NCI-H82 treated with DMSO at 0.1 percent for 48 hours (cell line): ENCODE measurements around the gene REXO5.
"Not testable (repeated sequence)": the region's sequence is repeated elsewhere in the genome, so short reads cannot be mapped to it uniquely, and the experiment has no call there.

Experiments
- DNase-seq: peaks from one replicate; lab custom pipeline; 2025; ENCODE audit not compliant: unreplicated experiment; lab: John Stamatoyannopoulos, UW

REXO5 gene

GRCh38 chr16:20801278-20801677, 5.0 kb upstream of the REXO5 start:
- no peak for DNase-seq

DNA sequence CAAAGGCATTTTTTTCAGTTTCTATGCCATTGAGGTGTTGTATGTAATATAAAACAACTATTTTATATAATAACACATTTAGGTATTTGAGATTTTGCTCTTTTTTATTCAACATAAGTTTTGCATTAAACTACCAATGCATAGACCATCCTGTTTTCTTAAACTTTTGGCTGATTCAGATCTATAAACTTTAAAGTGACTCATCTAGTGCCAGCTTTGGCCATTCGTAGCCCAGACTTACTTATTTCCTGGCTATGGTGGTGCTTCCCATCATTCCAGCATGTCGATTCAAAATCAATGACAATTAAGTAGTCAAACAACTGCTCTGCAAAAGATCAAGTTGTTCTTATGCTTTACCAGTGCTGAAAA, 3.2 kb upstream of the REXO5 start:
- no peak for DNase-seq

GRCh38 chr16:20803561-20804214, 2.6 kb upstream of the REXO5 start:
- DNase-seq, result no peak

GRCh38 chr16:20805684-20806167, 601 bp upstream of the REXO5 start:
- not testable (repeated sequence) for DNase-seq

DNA sequence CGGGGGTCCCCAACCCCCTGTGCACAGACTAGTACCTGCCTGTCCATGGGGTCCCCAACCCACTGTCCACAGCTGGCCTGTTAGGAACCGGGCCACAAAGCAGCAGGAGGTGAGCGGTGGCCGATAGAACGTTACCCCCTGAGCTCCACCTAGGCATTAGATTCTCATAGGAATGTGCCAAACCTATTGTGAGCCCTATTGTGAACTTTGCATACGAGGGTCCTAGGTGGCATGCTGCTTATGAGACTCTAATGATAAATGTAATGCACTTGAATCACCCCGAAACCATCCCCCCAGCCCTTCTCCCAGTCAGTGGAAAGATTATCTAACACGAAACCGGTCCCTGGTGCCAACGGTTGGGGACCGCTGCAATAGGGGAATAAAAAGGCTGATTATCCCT, 1.5 kb downstream of the REXO5 start:
- no peak for DNase-seq

GRCh38 chr16:20811889-20812439, 5.6 kb downstream of the REXO5 start:
- DNase-seq, result no peak

DNA sequence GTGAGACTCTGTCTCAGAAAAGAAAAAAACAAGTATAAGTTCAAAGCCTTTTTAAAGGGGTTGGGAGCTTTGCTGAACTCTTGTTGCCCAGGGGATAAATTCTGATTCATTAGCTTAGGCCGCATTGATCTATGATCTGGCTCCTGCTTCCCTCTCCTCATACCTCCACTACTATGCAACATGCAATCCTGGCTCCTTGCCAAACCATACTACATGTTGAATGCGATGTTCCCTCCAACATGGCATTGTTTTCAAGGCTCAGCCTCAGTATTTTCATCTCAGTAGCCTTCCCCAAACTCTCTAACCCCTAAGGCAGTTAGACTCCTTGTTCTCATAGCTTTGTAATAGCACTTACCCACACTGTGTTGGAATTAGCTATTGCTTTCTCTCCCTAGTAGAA, 6.2 kb downstream of the REXO5 start:
- no peak for DNase-seq

GRCh38 chr16:20814784-20815183, 8.5 kb downstream of the REXO5 start:
- DNase-seq, result no peak

DNA sequence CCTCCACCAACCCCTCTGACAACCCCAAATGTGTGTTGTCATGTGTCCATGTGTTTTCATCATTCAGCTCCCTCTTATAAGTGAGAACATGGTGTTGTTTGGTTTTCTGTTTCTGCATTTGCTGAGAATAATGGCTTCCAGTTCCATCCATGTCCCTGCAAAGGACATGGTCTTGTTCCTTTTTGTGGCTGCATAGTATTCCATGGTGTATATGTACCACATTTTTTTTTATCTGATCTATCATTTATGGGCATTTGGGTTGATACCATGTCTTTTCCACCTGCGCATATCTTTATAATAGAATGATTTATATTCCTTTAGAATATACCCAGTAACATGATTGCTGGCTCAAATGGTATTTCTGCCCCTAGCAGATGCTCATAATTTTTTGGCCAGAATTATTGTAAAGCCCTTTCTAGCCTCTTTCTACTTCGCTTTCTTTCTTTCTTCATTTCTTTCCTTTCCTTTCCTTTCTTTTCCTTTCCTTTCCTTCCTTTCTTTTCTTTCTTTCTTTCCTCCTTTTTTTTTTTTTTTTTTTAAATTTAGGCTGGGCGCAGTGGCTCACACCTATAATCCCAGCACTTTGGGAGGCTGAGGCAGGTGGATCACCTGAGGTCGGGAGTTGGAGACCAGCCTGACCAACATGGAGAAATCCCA, 12.7 kb downstream of the REXO5 start:
- no peak for DNase-seq

GRCh38 chr16:20821682-20822081, 15.4 kb downstream of the REXO5 start:
- DNase-seq, result no peak

- DNase-seq, result no peak
Observed at GRCh38 chr16:20822521-20823325, 16.4 kb downstream of the REXO5 start.

DNA sequence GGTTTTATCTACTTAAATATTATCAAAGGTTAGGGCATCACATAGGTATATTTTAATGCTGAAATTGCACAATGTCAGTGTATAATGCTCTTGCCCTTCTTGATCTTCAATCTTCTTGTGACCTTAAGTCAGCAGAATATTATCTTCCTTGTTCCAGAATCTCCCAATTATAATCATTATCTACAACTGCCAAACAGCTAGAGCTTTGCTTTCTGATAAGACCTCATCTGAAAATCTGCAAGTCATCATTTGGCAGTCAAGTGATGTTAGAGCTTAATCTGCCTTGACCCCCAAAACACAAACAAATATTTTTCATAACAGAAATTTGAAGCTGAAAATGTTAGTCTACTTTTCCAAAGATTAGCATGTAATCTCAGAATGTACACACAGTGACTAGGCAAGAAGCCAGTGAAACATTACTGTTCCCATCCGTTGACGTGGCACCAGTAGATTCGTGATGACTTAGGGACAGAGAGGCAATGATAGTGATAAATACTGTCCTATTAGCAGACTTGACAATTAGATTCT, 19.8 kb downstream of the REXO5 start:
- no peak for DNase-seq

GRCh38 chr16:20829536-20829935, 23.2 kb downstream of the REXO5 start:
- no peak for DNase-seq

GRCh38 chr16:20830372-20830771, 24.0 kb downstream of the REXO5 start:
- DNase-seq, result no peak

GRCh38 chr16:20833086-20833485, 26.8 kb downstream of the REXO5 start:
- DNase-seq, result no peak

DNA sequence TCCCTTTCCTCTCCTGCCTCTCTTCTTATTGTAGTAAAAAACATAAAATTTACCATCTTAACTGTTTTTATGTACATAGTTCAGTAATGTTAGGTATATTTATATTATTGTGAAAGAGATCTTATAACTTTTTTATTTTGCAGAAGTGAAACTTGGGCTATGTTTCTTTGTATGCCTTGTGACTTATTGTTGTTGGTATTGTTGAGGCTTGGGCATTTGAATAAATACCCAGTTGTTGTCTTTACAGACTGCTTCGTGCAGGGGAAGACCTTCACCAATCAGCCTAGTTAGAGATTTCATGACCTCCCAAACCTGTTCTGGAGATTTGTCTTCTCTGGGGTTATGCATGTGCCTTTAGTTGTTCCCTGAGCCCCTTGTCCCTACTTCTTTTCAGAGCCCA, 31.9 kb downstream of the REXO5 start:
- no peak for DNase-seq

GRCh38 chr16:20839504-20839903, 33.2 kb downstream of the REXO5 start:
- DNase-seq, result no peak

DNA sequence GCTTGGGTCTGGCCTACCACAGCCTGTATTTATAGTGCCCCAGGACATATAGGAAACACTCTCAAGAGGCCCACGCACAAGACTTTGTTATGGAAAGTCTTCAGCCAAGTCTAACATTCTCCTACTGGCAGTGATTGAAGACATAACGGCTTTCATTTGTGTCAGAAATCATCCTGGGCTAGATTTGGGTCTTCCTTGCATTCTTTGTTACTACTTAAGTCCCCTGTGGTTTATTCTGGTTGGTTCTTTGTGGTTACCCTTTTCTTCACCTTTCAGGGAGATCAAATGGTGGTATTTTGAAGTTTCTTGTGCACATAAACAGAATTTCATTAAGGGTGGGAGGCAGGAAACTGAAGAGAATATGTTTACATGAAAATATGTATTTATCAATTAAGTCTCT, 37.7 kb downstream of the REXO5 start:
- no peak for DNase-seq

DNA sequence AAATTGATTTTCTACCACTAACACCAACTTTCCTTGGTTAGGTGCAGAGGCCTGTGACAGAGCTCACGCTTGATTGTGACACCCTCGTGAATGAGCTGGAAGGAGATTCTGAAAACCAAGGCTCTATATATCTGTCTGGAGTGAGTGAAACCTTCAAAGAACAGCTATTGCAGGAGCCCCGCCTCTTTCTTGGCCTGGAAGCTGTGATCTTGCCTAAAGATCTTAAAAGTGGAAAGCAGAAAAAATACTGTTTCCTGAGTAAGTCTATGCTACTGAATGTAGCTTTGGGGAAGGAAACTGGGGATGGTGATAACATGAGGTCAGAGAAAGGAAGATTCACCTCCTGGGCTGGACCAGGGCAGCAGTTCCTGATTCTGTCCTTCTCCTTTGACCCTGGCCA, 38.3 kb downstream of the REXO5 start:
- no peak for DNase-seq

- no peak for DNase-seq
Observed at GRCh38 chr16:20846030-20846429, 39.7 kb downstream of the REXO5 start.

GRCh38 chr16:20846551-20846950, 40.2 kb downstream of the REXO5 start:
- no peak for DNase-seq

DNA sequence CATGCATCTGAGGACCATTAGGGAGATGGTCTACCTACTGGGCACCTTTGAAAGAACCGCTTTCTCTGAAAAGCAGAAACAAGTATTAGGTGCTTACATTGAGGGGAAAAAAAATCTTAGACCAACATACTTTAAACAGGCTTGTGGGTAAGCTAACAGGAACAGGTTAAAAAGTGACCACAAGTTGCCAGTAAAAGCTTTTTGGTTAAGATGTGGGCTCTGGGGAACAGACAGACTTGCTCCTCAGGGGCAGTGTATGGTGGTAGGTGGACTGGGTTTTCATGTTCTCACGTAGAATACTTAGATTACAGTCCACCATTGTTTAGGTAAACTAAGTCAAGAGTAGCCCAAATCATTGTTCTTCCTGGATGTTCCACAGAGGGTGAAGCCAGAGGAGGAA, 41.2 kb downstream of the REXO5 start:
- no peak for DNase-seq
